WTC11 (cell line): ENCODE results near the gene RFC2. TPM values are rescaled to one million over a fixed set of nuclear protein-coding genes. Genes with fewer than 3 reads are reported as not detected.

ENCODE experiments used
- ATAC-seq: fragments of 200-7000 bp; cut with Tn5 transposase; 2 replicates; pipeline ENCODE4 v1.10.0; 2021; ENCODE audit warnings: mild to moderate bottlenecking, moderate library complexity
- CTCF ChIA-PET: fragments of 300-600 bp; sonication (Branson Sonifier 250); formaldehyde crosslinking; loops from one replicate; lab custom pipeline; 2021; ENCODE audit warnings: antibody characterized with exemption; lab: Charles Lee
- POLR2A ChIA-PET: fragments of 350-600 bp; sonication (Branson Sonifier 250); formaldehyde crosslinking; loops from one replicate; lab custom pipeline; 2021; ENCODE audit warnings: antibody characterized with exemption; lab: Charles Lee
- DNase-seq: peaks from one replicate; pipeline ENCODE4 v3.0.0; 2021; ENCODE audit warnings: low spot score
- H3K27ac Mint-ChIP-seq: 2 replicates; pipeline ENCODE4 v1.8.0; 2021; ENCODE audit warnings: mixed read lengths
- H3K27me3 Mint-ChIP-seq: 2 replicates; pipeline ENCODE4 v1.8.0; 2021; ENCODE audit warnings: low read depth, mild to moderate bottlenecking, moderate library complexity, mixed read lengths
- H3K36me3 Mint-ChIP-seq: 2 replicates; pipeline ENCODE4 v1.8.0; 2021; ENCODE audit warnings: mixed read lengths
- H3K4me1 Mint-ChIP-seq: 2 replicates; pipeline ENCODE4 v1.8.0; 2022; ENCODE audit warnings: mixed read lengths
- H3K4me3 Mint-ChIP-seq: 2 replicates; pipeline ENCODE4 v1.8.0; 2021; ENCODE audit warnings: mild to moderate bottlenecking, moderate library complexity, mixed read lengths
- H3K9me3 Mint-ChIP-seq: 2 replicates; pipeline ENCODE4 v1.8.0; 2021; ENCODE audit warnings: mixed read lengths
- CREM ChIP-seq: sonication (generic); formaldehyde crosslinking; IDR thresholded peaks from 2 replicates; pipeline ENCODE4 v1.8.1; 2022; ENCODE audit warnings: mild to moderate bottlenecking, missing genetic modification reagents, moderate library complexity
- E2F5 ChIP-seq: sonication (generic); formaldehyde crosslinking; IDR thresholded peaks from 2 replicates; pipeline ENCODE4 v1.8.1; 2022; ENCODE audit warnings: mild to moderate bottlenecking, moderate library complexity, missing genetic modification reagents
- ESRRA ChIP-seq: sonication (generic); formaldehyde crosslinking; IDR thresholded peaks from 2 replicates; pipeline ENCODE4 v1.8.1; 2022; ENCODE audit warnings: mild to moderate bottlenecking, missing genetic modification reagents, borderline replicate concordance
- FOXK1 ChIP-seq: sonication (generic); formaldehyde crosslinking; IDR thresholded peaks from 2 replicates; pipeline ENCODE4 v1.8.0; 2022; ENCODE audit warnings: mild to moderate bottlenecking, moderate library complexity, missing genetic modification reagents
- MYBL2 ChIP-seq: sonication (generic); formaldehyde crosslinking; IDR thresholded peaks from 2 replicates; pipeline ENCODE4 v1.8.1; 2023; ENCODE audit warnings: mild to moderate bottlenecking, moderate library complexity, missing genetic modification reagents
- SP1 ChIP-seq: sonication (generic); formaldehyde crosslinking; conservative IDR thresholded peaks from 2 replicates; pipeline ENCODE4 v1.8.1; 2022; ENCODE audit warnings: missing genetic modification reagents
- TP53 ChIP-seq: sonication (generic); formaldehyde crosslinking; IDR thresholded peaks from 2 replicates; pipeline ENCODE4 v1.8.1; 2023; ENCODE audit warnings: mild to moderate bottlenecking, missing genetic modification reagents
- ZNF219 ChIP-seq: sonication (generic); formaldehyde crosslinking; IDR thresholded peaks from 2 replicates; pipeline ENCODE4 v1.8.0; 2023; ENCODE audit warnings: missing genetic modification reagents, mild to moderate bottlenecking, borderline replicate concordance
- ZNF263 ChIP-seq: sonication (generic); formaldehyde crosslinking; IDR thresholded peaks from 2 replicates; pipeline ENCODE4 v1.8.1; 2022; ENCODE audit warnings: low read depth, mild to moderate bottlenecking, moderate library complexity, missing genetic modification reagents
- ZNF423 ChIP-seq: fragments of 250-450 bp; sonication (Bioruptor Pico); IDR thresholded peaks from 2 replicates; pipeline ENCODE4 v2.1.2; 2022; ENCODE audit warnings: mild to moderate bottlenecking, moderate library complexity
- total RNA-seq: library from RNA; stranded (reverse); gene quantifications from 3 replicates; pipeline ENCODE4 v1.2.3, GENCODE V29; 2021
- TF ChIP-seq, protein P1 (sequence below): fragments of 250-450 bp; sonication (Bioruptor Pico); conservative IDR thresholded peaks from 2 replicates; pipeline ENCODE4 v1.9.0; 2021; ENCODE audit warnings: mild to moderate bottlenecking
- TF ChIP-seq, protein P2 (sequence below): sonication (generic); formaldehyde crosslinking; IDR thresholded peaks from 2 replicates; pipeline ENCODE4 v1.8.1; 2023; ENCODE audit warnings: mild to moderate bottlenecking, missing genetic modification reagents, moderate library complexity
- TF ChIP-seq, protein P3 (sequence below): sonication (generic); formaldehyde crosslinking; IDR thresholded peaks from 2 replicates; pipeline ENCODE4 v1.8.0; 2022; ENCODE audit warnings: mild to moderate bottlenecking, missing genetic modification reagents

The RFC2 gene
- total RNA-seq, 1 experiment from 2014 or later, result 80.7 TPM

- Mint-ChIP-seq H3K4me3 (peak overlapping the region; percentile 70), H3K27ac (no peak overlapping the region), H3K9me3 (no peaks in the 10 kb centered on the region), H3K4me1 (peaks cover 60% of the 10 kb centered on the region), H3K27me3 (peaks cover 5% of the 10 kb centered on the region), H3K36me3 (0 out of 2 replicates have a peak, but pooled peaks cover 2% of the 10 kb centered on the region)
- CTCF ChIA-PET, result interaction anchor here (0.6 to 7.8 kb wide), 9 partner anchors 10 to 115 kb away, joined by 3 to 108 read pairs (median 4); no protein-coding TSS in a partner anchor
- POLR2A ChIA-PET, result no interaction called here
- no peak for DNase-seq
- TF ChIP-seq, protein P1, sequence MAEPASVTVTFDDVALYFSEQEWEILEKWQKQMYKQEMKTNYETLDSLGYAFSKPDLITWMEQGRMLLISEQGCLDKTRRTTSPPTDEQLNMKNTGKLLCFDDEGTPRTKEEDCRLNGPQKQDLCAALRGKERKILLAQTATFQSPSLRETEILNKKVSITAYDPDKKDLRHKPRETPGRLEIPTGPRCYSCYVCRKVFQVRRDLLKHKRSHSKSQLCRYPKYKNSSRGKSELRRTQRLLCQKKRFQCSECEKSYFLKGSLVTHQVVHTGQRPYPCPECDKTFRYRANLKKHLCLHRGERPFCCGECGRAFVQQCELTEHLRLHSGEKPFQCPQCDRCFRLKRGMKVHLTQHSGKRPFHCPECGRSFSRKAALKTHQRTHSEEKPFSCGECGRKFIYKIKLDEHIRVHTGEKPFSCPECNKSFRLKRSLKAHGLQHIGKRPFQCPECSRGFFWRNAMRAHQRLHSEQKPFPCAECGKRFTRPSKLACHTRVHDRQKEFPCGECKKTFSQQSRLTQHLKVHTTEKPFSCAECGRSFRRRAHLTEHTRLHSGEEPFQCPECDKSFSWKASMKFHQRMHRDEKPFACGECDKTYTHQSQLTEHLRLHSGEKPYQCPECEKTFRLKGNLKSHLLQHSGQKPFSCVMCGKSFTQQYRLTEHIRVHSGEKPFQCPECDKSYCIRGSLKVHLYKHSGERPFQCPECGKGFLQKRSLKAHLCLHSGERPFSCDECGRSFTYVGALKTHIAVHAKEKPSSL, result no peak
- TF ChIP-seq FOXK1 (CRISPR knock-in tag) (0 out of 2 replicates have a peak, but pooled peaks have one; percentile 26), MYBL2 (CRISPR knock-in tag) (no peak), ZNF263 (CRISPR knock-in tag) (peak; percentile 68)
- no peak for ATAC-seq
Observed at GRCh38 chr7:74290553-74290950, 36.4 kb upstream of the RFC2 start.

DNA sequence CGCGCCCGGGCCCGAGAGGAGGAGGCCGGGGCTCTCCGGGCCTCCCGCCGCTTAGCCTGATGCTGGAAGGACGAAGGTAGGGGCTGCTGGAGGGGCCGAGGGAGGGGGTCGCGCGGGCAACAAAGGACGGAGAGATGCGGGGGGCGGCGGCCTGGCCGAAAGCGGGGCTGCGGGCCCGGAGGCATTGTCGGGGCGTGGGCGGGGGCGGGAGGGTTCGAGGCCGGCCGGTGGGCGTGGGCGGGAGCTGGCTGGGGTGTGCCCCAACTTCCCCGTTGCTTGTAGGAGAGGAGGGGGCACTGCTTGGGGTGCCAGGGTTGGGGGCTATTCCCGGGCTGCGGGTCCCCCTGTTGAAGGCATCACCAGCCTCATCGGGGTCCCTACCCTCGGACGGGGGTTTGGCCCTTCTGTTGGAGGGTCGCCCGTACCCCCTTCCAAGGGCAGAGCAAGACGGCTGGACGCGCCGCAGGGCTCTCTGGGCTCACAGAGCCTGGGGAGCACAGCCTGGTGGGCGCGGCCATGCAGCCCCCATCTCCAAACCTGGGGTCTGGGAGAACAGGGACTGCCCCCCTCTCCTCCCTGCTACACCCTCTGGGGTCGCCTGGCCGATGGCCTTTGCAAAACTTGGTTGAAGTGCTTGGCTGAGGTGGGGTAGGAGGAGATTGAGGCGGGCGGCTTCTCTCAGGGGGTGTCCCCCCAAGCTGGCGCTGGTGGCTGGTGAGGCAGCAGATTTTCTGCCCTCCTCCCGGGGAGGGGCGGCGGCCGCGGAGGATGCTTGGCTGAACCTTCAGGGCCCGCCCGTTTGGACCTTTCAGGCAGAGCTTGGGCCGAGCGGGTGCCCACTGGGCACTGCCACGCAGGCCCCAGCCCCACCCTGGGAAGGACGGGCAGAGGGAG is 35.7 kb upstream of the RFC2 start:
- CTCF ChIA-PET, result interaction anchor here (0.6 to 7.8 kb wide), 9 partner anchors 11 to 116 kb away, joined by 3 to 108 read pairs (median 5); no protein-coding TSS in a partner anchor
- ATAC-seq, result peak; percentile 3
- no peaks in the 10 kb centered on the region for H3K9me3 Mint-ChIP-seq
- H3K4me3 Mint-ChIP-seq, result peak overlapping the region; percentile 70
- DNase-seq, result no peak
- H3K27ac Mint-ChIP-seq, result no peak overlapping the region
- TF ChIP-seq E2F5 (CRISPR knock-in tag), result no peak
- TF ChIP-seq, protein P2, sequence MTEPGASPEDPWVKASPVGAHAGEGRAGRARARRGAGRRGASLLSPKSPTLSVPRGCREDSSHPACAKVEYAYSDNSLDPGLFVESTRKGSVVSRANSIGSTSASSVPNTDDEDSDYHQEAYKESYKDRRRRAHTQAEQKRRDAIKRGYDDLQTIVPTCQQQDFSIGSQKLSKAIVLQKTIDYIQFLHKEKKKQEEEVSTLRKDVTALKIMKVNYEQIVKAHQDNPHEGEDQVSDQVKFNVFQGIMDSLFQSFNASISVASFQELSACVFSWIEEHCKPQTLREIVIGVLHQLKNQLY (CRISPR knock-in tag), result peak; percentile 47; the same call in 1 of the 2 replicates
- TF ChIP-seq, all 79 proteins: peak for 1
- H3K36me3 Mint-ChIP-seq, result no peaks in the 10 kb centered on the region
- peaks cover 55% of the 10 kb centered on the region for H3K4me1 Mint-ChIP-seq
- POLR2A ChIA-PET, result interaction anchor here (0.8 to 1.0 kb wide), 2 partner anchors 17 to 20 kb away, joined by 3 read pairs; no protein-coding TSS in a partner anchor
- H3K27me3 Mint-ChIP-seq, result peaks cover 5% of the 10 kb centered on the region

DNA sequence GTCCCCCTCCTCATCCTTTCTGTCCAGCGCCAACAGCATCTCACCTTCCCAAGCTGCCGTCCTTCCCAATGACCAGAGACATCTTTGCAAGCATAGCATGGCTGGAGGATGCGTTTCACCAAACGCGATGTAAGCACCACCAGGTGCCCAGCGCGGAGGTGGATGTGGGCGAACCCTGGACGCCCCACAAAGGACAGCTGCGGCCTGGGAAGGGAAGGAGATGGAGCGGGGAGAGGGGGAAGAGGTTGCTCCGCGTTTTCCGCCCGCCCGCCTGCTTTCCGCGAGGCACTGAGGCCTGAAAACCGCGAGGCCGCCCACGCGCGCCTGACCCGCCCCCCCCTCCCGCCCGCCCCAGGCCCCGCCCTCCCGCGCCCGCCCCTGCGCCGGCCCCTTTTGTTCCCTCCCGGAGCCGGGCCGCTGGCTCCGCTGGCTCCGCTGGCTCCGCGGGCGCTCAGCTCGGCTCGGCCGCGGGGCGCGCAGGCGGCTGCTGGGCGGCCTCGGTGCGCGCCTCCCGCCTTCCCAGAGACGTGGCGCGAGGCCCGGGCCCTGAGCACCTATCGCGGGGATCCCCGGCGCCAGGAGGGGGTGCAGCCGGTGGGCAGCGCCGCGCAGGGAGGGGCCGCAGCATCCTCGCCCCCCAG is 34.9 kb upstream of the RFC2 start, which contains the start of gene CLIP2:
Gene CLIP2 (plus strand): TSS at position 390 of the 641 bp plus-strand sequence. CDS start 28,140 bp downstream, outside the sequence.
- Mint-ChIP-seq H3K4me3 (peak within 1 kb of the TSS; percentile 85), H3K4me1 (peaks cover 55% of the 10 kb centered on the region)
- TF ChIP-seq ESRRA (CRISPR knock-in tag) (0 out of 2 replicates have a peak, but pooled peaks have one; percentile 58), TP53 (CRISPR knock-in tag) (0 out of 2 replicates have a peak, but pooled peaks have one; percentile 57), E2F5 (CRISPR knock-in tag) (0 out of 2 replicates have a peak, but pooled peaks have one; percentile 30), FOXK1 (CRISPR knock-in tag) (0 out of 2 replicates have a peak, but pooled peaks have one; percentile 33), ZNF219 (CRISPR knock-in tag) (no peak), ZNF423 (CRISPR knock-in tag) (no peak), CREM (CRISPR knock-in tag) (0 out of 2 replicates have a peak, but pooled peaks have one; percentile 35), SP1 (CRISPR knock-in tag) (peak; percentile 65; the same call in 1 of the 2 replicates)
- TF ChIP-seq, protein P3, sequence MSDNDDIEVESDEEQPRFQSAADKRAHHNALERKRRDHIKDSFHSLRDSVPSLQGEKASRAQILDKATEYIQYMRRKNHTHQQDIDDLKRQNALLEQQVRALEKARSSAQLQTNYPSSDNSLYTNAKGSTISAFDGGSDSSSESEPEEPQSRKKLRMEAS (CRISPR knock-in tag), result no peak
- TF ChIP-seq, all 79 proteins: peak for 6
- Mint-ChIP-seq H3K27me3 (peaks cover 5% of the 10 kb centered on the region), H3K27ac (peak within 1 kb of the TSS; percentile 84; the same call in 1 of the 2 replicates), H3K9me3 (no peaks in the 10 kb centered on the region), H3K36me3 (no peaks in the 10 kb centered on the region)
- ATAC-seq, result peak; percentile 74
- DNase-seq, result peak; percentile 77
- ChIA-PET POLR2A (interaction anchor here (1.0 kb wide), 1 partner anchor 17 kb away, joined by 3 read pairs; no protein-coding TSS in a partner anchor), CTCF (interaction anchor here (0.6 to 7.8 kb wide), 9 partner anchors 10 to 116 kb away, joined by 3 to 108 read pairs (median 5); no protein-coding TSS in a partner anchor)
